ENCODE data around the gene HCN4. TPM values are rescaled to one million over a fixed set of nuclear protein-coding genes. Genes with fewer than 3 reads are reported as not detected.

Gene HCN4
- polyA plus RNA-seq, 3 donors = 0.87 to 1.2 (median 1.1) TPM

DNA sequence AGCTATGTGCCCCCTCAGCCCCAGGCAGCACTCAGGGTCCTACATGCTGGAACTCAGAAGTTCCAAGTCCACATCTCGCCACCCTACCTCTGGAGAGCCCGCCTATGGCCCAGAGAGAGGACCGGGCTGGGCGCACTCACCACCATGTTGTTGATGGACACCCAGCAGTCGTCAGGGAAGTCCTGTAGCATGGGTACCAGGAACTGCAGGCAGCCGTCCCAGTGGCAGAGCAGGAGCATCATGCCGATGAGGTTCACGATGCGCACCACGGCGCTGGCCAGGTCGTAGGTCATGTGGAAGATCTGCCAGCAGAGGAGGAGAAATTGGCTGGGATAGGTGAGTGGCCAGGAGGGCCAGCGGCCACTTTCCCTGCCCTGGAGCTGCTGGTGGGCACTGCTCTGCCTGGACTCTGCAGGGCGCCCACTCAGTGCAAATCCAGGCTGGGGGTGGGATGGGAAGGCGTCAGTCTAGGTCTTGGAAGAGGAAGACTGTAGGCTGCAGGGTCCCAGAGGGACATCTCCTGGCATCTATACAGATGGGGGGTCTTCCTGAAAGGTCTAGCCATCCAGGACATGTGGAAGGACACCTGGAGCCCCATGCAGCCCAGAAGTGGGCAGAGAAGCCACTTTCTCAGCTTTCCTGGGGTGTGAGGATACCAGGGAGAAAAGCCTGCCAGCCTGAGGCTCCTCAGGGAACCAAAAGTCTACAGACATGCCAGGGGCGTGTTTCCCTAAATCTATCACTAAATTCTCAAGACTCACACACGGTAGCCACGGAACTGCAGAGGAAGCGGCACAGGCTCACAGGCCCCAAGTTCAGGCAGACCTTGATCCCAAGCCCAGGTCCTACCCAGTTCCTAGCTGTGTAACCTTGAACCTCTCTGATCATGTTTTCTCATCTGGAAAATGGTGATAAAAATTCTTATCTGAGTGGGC, 36.5 kb downstream of the HCN4 start:
- DNase-seq (ENCODE audit: extremely low read depth in 1 of 11, low read depth in 9 of 11, low spot score in 4 of 11) = no peak

DNA sequence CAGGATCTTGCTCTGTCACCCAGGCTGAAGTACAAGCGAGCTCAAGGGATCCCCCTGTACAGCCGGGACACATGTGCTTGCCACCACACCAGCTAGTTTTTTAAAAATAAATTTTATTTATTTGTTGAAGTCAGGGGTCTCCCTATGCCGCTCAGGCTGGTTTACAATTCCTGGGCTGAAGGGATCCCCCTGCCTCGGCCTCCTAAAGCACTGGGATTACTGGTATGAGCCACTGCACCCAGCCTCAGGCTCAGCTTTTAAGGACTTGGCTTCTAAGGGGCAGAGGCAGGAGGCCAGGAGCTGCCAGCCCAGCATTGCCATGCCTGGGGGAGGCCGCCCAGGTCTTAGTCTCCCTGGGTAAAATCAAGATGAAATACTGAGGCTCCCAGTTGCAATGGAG, 37.3 kb downstream of the HCN4 start:
- no peak for DNase-seq (ENCODE audit: extremely low read depth in 1 of 11, low read depth in 9 of 11, low spot score in 4 of 11)

GRCh38 chr15:73330206-73331051, 38.3 kb downstream of the HCN4 start:
- no peak for DNase-seq (ENCODE audit: extremely low read depth in 1 of 11, low read depth in 9 of 11, low spot score in 4 of 11)

- no peak for DNase-seq (ENCODE audit: extremely low read depth in 1 of 11, low read depth in 9 of 11, low spot score in 4 of 11)
Measured at GRCh38 chr15:73329501-73330200, 39.1 kb downstream of the HCN4 start.

- DNase-seq (ENCODE audit: extremely low read depth in 1 of 11, low read depth in 9 of 11, low spot score in 4 of 11) = no peak
Measured at GRCh38 chr15:73328981-73329380, 39.8 kb downstream of the HCN4 start.

DNA sequence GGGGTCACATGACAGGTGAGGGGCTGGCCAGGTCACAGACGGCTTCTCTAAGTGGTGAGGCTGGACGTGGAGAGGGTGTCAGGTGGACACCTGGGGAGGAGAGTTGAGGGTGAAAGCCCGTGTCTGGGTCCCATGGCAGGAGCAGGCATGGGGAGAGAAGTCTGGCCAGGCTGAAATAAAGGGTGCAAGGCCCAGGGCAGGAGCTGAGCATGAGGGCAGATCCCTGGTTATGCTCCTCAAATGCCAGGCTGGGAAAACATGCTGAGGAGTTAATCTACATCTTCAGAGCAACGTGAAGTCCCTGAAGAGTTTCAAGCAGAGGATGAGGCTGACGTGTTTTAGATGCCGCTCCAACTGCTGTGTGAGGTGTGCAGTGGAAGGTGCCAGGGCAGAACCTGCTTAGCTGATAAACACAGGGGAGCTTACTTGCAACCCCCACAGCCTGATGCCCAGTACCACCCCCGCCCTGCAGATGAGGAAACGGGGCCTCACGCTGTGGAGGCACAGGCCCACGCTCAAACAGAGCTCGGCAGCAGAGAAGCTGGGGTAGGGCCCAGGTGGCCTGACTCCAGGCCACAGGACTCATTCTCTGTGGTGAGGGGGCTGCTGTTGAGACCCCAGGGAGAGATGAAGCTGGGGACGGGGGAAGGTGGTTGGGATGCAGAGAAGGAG, 40.5 kb downstream of the HCN4 start:
- no peak for DNase-seq (ENCODE audit: extremely low read depth in 1 of 11, low read depth in 9 of 11, low spot score in 4 of 11)

DNA sequence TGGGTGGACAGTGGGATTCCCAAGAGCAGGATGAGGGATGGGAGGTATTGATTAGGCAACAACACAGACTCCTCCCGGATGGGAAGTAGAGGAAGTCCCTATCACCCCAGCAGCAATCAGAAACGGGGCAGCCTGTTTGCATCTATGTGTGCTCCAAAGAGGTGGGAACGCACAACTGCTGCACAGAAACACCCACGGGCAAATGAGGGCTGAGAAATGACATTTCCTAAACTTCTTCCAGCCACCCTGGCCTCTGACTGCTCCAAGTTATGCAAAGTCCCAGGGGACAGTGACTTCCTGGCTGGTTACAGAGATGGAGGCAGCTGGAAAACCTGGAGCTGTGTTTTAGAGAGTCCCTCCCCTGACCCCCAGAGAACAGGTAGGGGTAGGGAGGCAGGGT, 42.6 kb downstream of the HCN4 start:
- no peak for DNase-seq (ENCODE audit: extremely low read depth in 1 of 11, low read depth in 9 of 11, low spot score in 4 of 11)

GRCh38 chr15:73325191-73325861, 43.4 kb downstream of the HCN4 start:
- DNase-seq (ENCODE audit: extremely low read depth in 1 of 11, low read depth in 9 of 11, low spot score in 4 of 11) = no peak

DNA sequence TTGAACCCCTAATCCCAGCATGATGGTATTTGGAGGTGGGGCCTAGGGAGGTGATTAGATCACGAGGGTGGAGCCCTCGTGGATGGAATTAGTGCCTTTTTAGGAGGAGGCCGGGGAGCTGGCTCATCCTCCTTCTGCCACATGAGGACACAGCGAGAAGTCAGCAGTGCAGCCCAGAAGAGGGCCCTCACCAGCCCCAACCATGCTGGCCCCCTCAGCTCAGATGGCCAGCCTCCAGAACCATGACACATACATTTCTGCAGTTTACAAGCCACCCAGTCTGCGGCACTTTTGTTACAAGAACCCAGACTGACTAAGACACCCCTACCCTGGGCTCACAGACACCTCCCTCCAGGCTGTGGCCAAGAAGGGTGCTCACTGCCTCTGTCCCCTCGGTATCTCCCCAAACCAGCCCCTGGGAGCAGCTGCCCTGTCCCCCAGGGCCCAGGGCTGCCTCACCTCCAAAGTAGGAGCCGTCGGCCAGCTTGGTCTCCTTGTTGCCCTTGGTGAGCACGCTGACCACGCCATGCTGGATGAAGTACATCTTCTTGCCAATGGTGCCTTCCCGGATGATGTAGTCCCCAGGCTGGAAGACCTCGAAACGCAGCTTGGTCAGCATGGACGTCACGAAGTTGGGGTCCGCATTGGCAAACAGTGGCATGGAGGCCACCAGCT, 44.1 kb downstream of the HCN4 start:
- no peak for DNase-seq (ENCODE audit: extremely low read depth in 1 of 11, low read depth in 9 of 11, low spot score in 4 of 11)

GRCh38 chr15:73323956-73324355, 44.8 kb downstream of the HCN4 start:
- no peak for DNase-seq (ENCODE audit: extremely low read depth in 1 of 11, low read depth in 9 of 11, low spot score in 4 of 11)

DNA sequence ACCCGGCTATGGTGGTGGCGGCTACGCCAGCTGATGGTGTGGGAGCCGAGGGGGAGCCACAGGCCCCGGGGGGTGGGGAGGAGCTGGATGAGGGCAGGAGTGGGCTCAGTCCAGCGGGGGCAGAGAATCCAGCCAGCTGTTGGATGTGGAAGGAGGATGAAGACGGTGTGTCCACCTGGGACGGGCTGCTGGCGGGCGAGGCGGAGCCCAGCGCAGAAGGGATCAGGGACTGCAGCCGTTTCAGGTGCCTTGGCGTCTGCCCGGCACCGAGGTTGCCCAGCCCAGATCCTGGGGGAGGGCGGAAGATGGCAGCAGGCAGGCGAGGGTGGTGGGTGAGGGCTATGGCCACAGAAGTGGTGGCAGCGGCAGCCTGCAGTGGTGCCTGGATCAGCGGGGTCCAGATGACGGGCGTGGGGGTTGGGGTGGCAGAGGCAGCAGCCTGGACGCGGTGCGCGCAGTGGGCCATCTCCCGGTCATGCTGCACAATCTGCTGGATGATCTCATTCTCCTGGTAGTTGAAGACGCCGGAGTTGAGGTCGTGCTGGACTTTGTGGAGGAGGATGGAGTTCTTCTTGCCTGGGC, 45.3 kb downstream of the HCN4 start:
- DNase-seq (ENCODE audit: extremely low read depth in 1 of 11, low read depth in 9 of 11, low spot score in 4 of 11) = no peak

DNA sequence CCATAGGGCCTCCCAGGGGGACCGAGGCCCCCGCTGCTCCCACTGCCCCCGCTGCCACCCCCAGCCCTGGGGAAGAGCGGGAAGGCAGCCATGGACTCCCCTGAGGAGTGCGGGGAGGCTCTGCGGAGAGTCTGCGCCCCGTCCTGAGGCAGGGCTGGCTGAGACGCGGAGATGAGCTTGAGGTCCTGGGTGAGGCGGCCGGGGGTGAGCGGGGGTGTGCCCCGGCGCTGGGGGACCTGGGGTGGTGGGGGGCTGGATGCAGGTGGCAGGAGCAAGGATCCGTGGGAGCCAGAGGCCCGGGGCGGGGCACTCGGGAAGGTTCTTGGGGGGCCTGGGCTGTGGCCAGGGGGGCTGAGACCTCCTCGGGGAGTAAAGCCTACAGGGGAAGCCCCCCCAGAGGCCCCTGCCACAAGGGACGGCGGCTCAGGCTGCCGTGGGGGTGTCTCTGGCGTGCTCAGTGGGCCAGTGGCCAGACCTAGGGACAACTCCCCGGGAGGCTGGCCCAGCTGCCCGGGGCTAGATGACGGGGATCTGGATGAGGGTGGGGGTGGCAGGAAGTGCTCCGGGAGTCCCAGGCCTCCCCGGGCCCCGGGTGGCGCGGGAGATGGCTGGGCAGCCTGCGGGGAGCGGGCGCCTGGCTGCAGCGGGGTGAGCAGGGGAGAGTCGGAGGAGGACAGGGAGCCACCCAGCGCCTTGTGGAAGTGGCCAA, 45.9 kb downstream of the HCN4 start:
- no peak for DNase-seq (ENCODE audit: extremely low read depth in 1 of 11, low read depth in 9 of 11, low spot score in 4 of 11)

DNA sequence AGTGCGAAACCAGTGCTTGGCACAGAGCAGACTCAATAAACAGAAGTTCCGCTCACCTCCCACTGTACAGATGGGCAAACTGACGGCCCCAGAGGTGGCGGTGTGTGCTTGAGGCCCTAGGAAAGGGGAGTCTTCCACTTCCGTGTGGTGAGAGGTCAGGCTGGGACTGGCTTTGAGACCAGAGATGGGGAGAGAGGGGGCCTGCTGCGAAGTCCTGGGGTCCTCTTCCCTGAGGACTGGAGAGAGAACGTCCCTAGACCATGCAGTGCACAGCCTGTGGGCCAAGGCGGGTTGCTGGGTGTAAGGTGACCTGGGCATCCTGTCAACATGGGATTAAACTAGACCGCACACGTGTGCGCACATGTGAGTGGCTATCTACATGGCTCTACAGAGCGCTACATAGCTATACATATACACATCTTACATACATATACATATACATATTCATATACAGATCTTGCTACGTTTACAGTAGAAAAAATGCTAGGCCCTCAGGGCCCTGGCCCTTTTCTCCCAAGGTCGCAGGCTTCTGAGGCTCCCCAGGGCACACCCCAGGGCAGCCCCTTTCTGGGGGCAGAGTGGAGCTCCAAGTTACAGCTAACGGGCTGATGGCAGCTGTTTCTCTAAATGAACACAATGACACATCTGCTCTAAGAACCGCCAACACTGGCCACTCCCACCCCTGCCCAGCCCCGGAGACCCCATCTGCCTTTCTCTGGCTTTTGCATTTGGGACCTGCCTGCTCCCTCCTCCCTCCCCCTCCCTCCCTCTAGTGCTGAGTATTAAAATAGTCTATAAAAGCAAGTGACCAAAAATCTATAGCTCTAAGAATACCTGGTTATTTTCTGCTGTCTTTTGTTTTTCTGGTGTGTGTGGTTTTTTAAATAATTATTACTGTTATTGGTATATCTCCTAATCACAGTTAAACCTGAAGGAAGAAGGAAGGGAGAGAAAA, 47.0 kb downstream of the HCN4 start:
- DNase-seq (ENCODE audit: extremely low read depth in 1 of 11, low read depth in 9 of 11, low spot score in 4 of 11) = no peak

GRCh38 chr15:73320619-73321180, 48.1 kb downstream of the HCN4 start:
- no peak for DNase-seq (ENCODE audit: extremely low read depth in 1 of 11, low read depth in 9 of 11, low spot score in 4 of 11)

DNA sequence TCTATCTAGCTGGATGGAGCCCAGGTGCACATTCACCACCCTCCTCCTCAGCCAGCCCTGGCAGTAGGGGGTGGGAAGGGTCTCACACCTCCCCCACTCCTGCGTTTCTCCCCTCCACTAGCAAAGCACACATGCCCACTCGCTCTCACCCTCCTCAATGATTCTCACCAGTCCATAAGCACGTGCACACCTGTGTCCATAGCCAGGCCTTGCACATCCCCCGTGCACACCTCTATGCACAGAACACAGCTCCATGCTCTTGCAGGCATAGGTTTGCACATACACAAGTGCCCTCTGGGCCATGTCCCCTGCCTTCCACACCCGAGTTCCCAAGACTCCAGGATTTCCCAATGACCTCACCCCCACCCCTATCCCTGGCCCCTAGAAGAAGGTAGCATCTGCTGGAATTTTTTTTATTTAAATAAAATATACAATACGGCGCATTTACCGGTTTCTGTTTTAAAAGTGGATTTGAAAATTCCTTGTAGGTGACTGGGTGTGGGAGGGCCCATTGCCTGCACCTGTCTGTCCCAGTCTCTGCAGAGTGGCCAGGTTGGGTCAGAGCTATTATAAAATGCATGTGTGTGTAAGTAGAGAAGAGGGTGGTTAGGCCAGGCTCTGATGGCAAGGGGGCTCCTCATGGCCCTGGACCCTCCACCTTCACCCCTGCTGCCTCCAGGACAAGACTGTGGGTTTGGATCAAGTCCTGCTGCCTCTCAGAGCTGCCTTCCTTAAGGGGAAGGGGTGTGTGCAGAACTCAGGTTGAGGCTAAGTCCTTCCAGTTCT, 49.1 kb downstream of the HCN4 start:
- no peak for DNase-seq (ENCODE audit: extremely low read depth in 1 of 11, low read depth in 9 of 11, low spot score in 4 of 11)

Data from renal cortex interstitium (tissue), 11 donors.